ENCODE measurements around the gene GLOD4.

The GLOD4 gene

GRCh38 chr17:814371-814770, 32.3 kb upstream of the GLOD4 start:
- Histone ChIP-seq H3F3A (ENCODE audit: insufficient read depth, low read length) (no peaks in the 10 kb centered on the region), H3K27me3 (ENCODE audit: insufficient read depth, low read length) (no peaks in the 10 kb centered on the region; the same call in 1 of the 2 replicates), H3K4me1 (ENCODE audit: insufficient read depth, low read length, severe bottlenecking) (no peaks in the 10 kb centered on the region), H2AFZ (ENCODE audit: low read length) (no peak overlapping the region), H3K9me3 (ENCODE audit: low read length) (no peaks in the 10 kb centered on the region), H3K79me2 (ENCODE audit: insufficient read depth, low read length) (no peaks in the 10 kb centered on the region), H3K9ac (ENCODE audit: low read length) (no peak overlapping the region), H3K36me3 (ENCODE audit: insufficient read depth, low read length) (peaks cover 4% of the 10 kb centered on the region; the same call in 1 of the 2 replicates), H3K4me3 (ENCODE audit: low read depth, low read length, poor library complexity, severe bottlenecking) (no peak overlapping the region), H3K27ac (ENCODE audit: low read depth, low read length, poor library complexity, severe bottlenecking) (no peak overlapping the region), H4K20me1 (ENCODE audit: insufficient read depth, low read length) (no peaks in the 10 kb centered on the region), H3K9me2 (ENCODE audit: low read depth, low read length) (no peaks in the 10 kb centered on the region), H3K4me2 (ENCODE audit: low read length) (no peak overlapping the region)
- TF ChIP-seq CTCF (IDR thresholded peaks at IDR 0.05; ENCODE audit: low read length) (no peak), EZH2 (IDR thresholded peaks at IDR 0.05; ENCODE audit: borderline replicate concordance, low read length) (no peak)

GRCh38 chr17:812638-813204, 30.6 kb upstream of the GLOD4 start:
- H3K9me3 ChIP-seq (ENCODE audit: low read length) = no peaks in the 10 kb centered on the region
- no peak overlapping the region for H3K27ac ChIP-seq (ENCODE audit: low read depth, low read length, poor library complexity, severe bottlenecking)
- H3K79me2 ChIP-seq (ENCODE audit: insufficient read depth, low read length) = no peaks in the 10 kb centered on the region
- no peak overlapping the region for H3K4me2 ChIP-seq (ENCODE audit: low read length)
- no peak overlapping the region for H2AFZ ChIP-seq (ENCODE audit: low read length)
- no peak for TF ChIP-seq EZH2 (IDR thresholded peaks at IDR 0.05; ENCODE audit: borderline replicate concordance, low read length)
- no peak for TF ChIP-seq CTCF (IDR thresholded peaks at IDR 0.05; ENCODE audit: low read length)
- H3K36me3 ChIP-seq (ENCODE audit: insufficient read depth, low read length) = peaks cover 4% of the 10 kb centered on the region; the same call in 1 of the 2 replicates
- no peaks in the 10 kb centered on the region for H3F3A ChIP-seq (ENCODE audit: insufficient read depth, low read length)
- no peaks in the 10 kb centered on the region for H3K4me1 ChIP-seq (ENCODE audit: insufficient read depth, low read length, severe bottlenecking)
- H3K27me3 ChIP-seq (ENCODE audit: insufficient read depth, low read length) = peaks cover 2% of the 10 kb centered on the region; the same call in 1 of the 2 replicates
- H3K4me3 ChIP-seq (ENCODE audit: low read depth, low read length, poor library complexity, severe bottlenecking) = no peak overlapping the region
- no peaks in the 10 kb centered on the region for H4K20me1 ChIP-seq (ENCODE audit: insufficient read depth, low read length)
- H3K9me2 ChIP-seq (ENCODE audit: low read depth, low read length) = no peaks in the 10 kb centered on the region
- no peak overlapping the region for H3K9ac ChIP-seq (ENCODE audit: low read length)

- no peak for TF ChIP-seq EZH2 (IDR thresholded peaks at IDR 0.05; ENCODE audit: borderline replicate concordance, low read length)
- TF ChIP-seq CTCF (IDR thresholded peaks at IDR 0.05; ENCODE audit: low read length) = no peak
- H3K4me2 ChIP-seq (ENCODE audit: low read length) = no peak overlapping the region
- H3K9me2 ChIP-seq (ENCODE audit: low read depth, low read length) = no peaks in the 10 kb centered on the region
- no peak overlapping the region for H2AFZ ChIP-seq (ENCODE audit: low read length)
- H3F3A ChIP-seq (ENCODE audit: insufficient read depth, low read length) = no peaks in the 10 kb centered on the region
- H4K20me1 ChIP-seq (ENCODE audit: insufficient read depth, low read length) = no peaks in the 10 kb centered on the region
- H3K4me3 ChIP-seq (ENCODE audit: low read depth, low read length, poor library complexity, severe bottlenecking) = no peak overlapping the region
- no peaks in the 10 kb centered on the region for H3K9me3 ChIP-seq (ENCODE audit: low read length)
- no peak overlapping the region for H3K27ac ChIP-seq (ENCODE audit: low read depth, low read length, poor library complexity, severe bottlenecking)
- peaks cover 4% of the 10 kb centered on the region; the same call in 1 of the 2 replicates for H3K27me3 ChIP-seq (ENCODE audit: insufficient read depth, low read length)
- no peak overlapping the region for H3K9ac ChIP-seq (ENCODE audit: low read length)
- no peaks in the 10 kb centered on the region for H3K79me2 ChIP-seq (ENCODE audit: insufficient read depth, low read length)
- peaks cover 4% of the 10 kb centered on the region; the same call in 1 of the 2 replicates for H3K36me3 ChIP-seq (ENCODE audit: insufficient read depth, low read length)
- H3K4me1 ChIP-seq (ENCODE audit: insufficient read depth, low read length, severe bottlenecking) = no peaks in the 10 kb centered on the region
These were observed 29.1 kb upstream of the GLOD4 start for GRCh38 chr17:811051-811784.

All from OCI-LY1 (cell line).